IPS-20b (cell line): ENCODE data around the gene GTPBP8.

Experiments used
- H3K27ac ChIP-seq: one replicate; pipeline ENCODE4 v1.5.1; 2013; ENCODE audit warnings: low read length
- H3K27me3 ChIP-seq: 2 replicates; pipeline ENCODE4 v1.6.1; 2013; ENCODE audit warnings: mild to moderate bottlenecking, low read length, inconsistent platforms; ENCODE audit not compliant: insufficient read depth
- H3K36me3 ChIP-seq: 2 replicates; pipeline ENCODE4 v1.6.1; 2013; ENCODE audit warnings: low read depth, mild to moderate bottlenecking, inconsistent platforms, low read length, moderate library complexity; ENCODE audit not compliant: insufficient read depth
- H3K4me1 ChIP-seq: 2 replicates; pipeline ENCODE4 v1.6.1; 2013; ENCODE audit warnings: mild to moderate bottlenecking, control low read depth, inconsistent platforms, low read length, moderate library complexity; ENCODE audit not compliant: insufficient read depth
- H3K4me3 ChIP-seq: 2 replicates; pipeline ENCODE4 v1.5.1; 2013; ENCODE audit warnings: mild to moderate bottlenecking, low read length, inconsistent platforms
- H3K9ac ChIP-seq: 2 replicates; pipeline ENCODE4 v1.6.1; 2013; ENCODE audit warnings: low read depth, mild to moderate bottlenecking, inconsistent platforms, low read length, moderate library complexity
- H3K9me3 ChIP-seq: 2 replicates; pipeline ENCODE4 v1.6.1; 2013; ENCODE audit warnings: mild to moderate bottlenecking, low read depth, low read length, inconsistent platforms; ENCODE audit not compliant: insufficient read depth

GTPBP8 gene

DNA sequence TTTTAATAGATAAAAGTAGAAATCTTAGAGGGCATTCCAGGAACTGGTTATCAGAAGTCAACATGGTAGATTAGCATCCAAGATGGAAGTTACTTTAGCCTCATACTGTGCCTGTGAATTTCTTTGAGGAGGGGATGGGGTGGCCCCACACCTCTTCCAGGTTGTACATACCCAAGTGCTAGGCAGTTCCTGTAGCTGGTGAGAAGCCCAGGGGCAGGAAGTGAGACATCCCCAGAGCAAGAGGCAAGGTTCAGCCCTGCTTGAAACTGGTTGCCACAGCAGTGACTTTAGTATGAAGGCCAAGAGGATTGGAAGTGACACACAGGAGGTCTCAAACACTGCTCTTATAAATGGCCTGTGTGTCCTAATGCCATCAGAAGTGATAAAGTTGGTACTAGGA lies 11.9 kb downstream of the GTPBP8 start:
- H3K9ac ChIP-seq, result no peak overlapping the region
- H3K36me3 ChIP-seq, result peaks cover 98% of the 10 kb centered on the region
- no peak overlapping the region for H3K4me3 ChIP-seq
- H3K27me3 ChIP-seq, result no peaks in the 10 kb centered on the region
- H3K9me3 ChIP-seq, result no peaks in the 10 kb centered on the region
- H3K4me1 ChIP-seq, result peaks cover 4% of the 10 kb centered on the region; the same call in 1 of the 2 replicates
- H3K27ac ChIP-seq, result no peak overlapping the region

DNA sequence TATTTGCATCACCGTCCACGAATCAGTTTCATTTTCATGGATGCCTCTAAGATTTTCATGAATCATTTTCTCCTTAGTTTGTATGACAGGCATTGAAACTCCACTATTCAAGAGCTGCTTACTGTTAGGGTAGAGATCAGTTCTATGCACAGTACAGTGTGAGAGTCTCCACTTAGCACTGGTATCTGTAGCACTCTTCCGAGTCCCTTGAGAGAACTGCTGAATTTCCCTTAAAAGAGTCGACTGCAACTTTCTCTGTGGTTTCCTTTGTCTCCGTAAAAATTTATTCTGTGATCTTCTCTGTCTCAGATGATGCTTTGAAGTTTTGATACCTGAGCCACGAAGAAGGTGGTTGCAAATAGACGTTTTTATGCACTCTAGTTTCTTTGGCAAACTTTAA lies 14.8 kb downstream of the GTPBP8 start:
- Histone ChIP-seq H3K4me1 (peaks cover 4% of the 10 kb centered on the region; the same call in 1 of the 2 replicates), H3K27ac (no peak overlapping the region), H3K36me3 (peaks cover 98% of the 10 kb centered on the region), H3K9me3 (no peaks in the 10 kb centered on the region), H3K27me3 (no peaks in the 10 kb centered on the region), H3K9ac (no peak overlapping the region), H3K4me3 (no peak overlapping the region)

- Histone ChIP-seq H3K4me1 (peaks cover 4% of the 10 kb centered on the region; the same call in 1 of the 2 replicates), H3K4me3 (no peak overlapping the region), H3K36me3 (peaks cover 98% of the 10 kb centered on the region), H3K9ac (no peak overlapping the region), H3K27me3 (no peaks in the 10 kb centered on the region), H3K9me3 (no peaks in the 10 kb centered on the region), H3K27ac (no peak overlapping the region)
Observed at GRCh38 chr3:113006359-113007056, 15.7 kb downstream of the GTPBP8 start.

DNA sequence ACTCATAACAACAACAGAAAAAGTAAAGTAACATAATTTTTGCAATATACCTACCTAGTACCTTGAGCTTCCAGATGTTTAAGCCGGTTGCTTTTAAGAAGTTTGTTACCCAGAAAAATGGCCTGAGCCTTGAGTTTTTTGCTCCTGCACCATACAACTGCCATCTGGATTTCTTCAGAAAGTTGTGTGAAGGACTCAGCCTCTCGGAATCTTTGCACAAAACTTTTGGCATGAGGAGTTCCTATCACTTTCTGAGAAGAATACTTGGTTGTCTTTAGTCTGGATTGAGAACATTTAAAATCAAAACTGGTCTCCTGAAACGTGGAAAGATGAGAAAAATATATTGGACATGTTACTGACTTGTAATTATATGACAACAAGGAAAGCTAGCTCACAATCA lies 17.3 kb downstream of the GTPBP8 start:
- H3K9ac ChIP-seq, result no peak overlapping the region
- peaks cover 100% of the 10 kb centered on the region for H3K36me3 ChIP-seq
- no peaks in the 10 kb centered on the region for H3K9me3 ChIP-seq
- no peaks in the 10 kb centered on the region for H3K4me1 ChIP-seq
- H3K27me3 ChIP-seq, result no peaks in the 10 kb centered on the region
- H3K27ac ChIP-seq, result no peak overlapping the region
- no peak overlapping the region for H3K4me3 ChIP-seq

GRCh38 chr3:113013593-113013992 lies 22.8 kb downstream of the GTPBP8 start:
- no peak overlapping the region for H3K9ac ChIP-seq
- H3K27ac ChIP-seq, result no peak overlapping the region
- H3K36me3 ChIP-seq, result peaks cover 86% of the 10 kb centered on the region
- H3K4me1 ChIP-seq, result peaks cover 4% of the 10 kb centered on the region; the same call in 1 of the 2 replicates
- H3K27me3 ChIP-seq, result no peaks in the 10 kb centered on the region
- H3K4me3 ChIP-seq, result no peak overlapping the region
- H3K9me3 ChIP-seq, result no peaks in the 10 kb centered on the region

GRCh38 chr3:113018536-113019181 lies 27.9 kb downstream of the GTPBP8 start:
- peaks cover 35% of the 10 kb centered on the region for H3K36me3 ChIP-seq
- peaks cover 8% of the 10 kb centered on the region; the same call in 1 of the 2 replicates for H3K4me1 ChIP-seq
- peak overlapping the region; percentile 95 for H3K4me3 ChIP-seq
- peak overlapping the region; percentile 94 for H3K9ac ChIP-seq
- peak overlapping the region; percentile 77 for H3K27ac ChIP-seq
- H3K9me3 ChIP-seq, result no peaks in the 10 kb centered on the region; the same call in 1 of the 2 replicates
- H3K27me3 ChIP-seq, result no peaks in the 10 kb centered on the region

GRCh38 chr3:113019182-113020137 lies 28.7 kb downstream of the GTPBP8 start:
- Histone ChIP-seq H3K4me1 (peaks cover 8% of the 10 kb centered on the region; the same call in 1 of the 2 replicates), H3K27me3 (no peaks in the 10 kb centered on the region), H3K4me3 (peak overlapping the region; percentile 95), H3K9ac (peak overlapping the region; percentile 94), H3K36me3 (peaks cover 30% of the 10 kb centered on the region), H3K9me3 (no peaks in the 10 kb centered on the region; the same call in 1 of the 2 replicates), H3K27ac (peak overlapping the region; percentile 77)

GRCh38 chr3:113021471-113021870 lies 30.7 kb downstream of the GTPBP8 start:
- Histone ChIP-seq H3K4me1 (peaks cover 8% of the 10 kb centered on the region; the same call in 1 of the 2 replicates), H3K36me3 (peaks cover 10% of the 10 kb centered on the region), H3K9ac (no peak overlapping the region), H3K9me3 (no peaks in the 10 kb centered on the region; the same call in 1 of the 2 replicates), H3K4me3 (no peak overlapping the region), H3K27ac (no peak overlapping the region), H3K27me3 (no peaks in the 10 kb centered on the region)

DNA sequence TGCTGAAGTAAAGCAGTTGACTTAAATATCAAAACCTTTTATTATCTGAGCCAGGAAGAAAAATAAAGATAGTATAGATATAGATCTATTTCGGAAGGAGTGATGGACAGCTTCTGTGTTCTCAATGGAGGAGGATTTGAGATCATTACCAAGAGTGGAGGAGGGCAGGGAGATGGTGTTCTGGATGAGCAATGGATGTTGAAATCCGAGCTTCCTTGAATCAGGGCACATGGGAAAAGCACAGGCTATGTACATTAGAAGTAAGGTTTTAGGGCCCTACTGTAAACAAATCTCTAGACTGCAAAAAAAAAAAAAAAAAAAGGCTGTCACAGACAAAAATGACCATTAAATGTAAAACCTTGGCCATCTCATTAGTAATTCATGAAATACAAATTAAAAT lies 43.2 kb downstream of the GTPBP8 start:
- Histone ChIP-seq H3K4me1 (no peaks in the 10 kb centered on the region), H3K27ac (no peak overlapping the region), H3K4me3 (no peak overlapping the region), H3K36me3 (no peaks in the 10 kb centered on the region), H3K9ac (no peak overlapping the region), H3K9me3 (no peaks in the 10 kb centered on the region), H3K27me3 (no peaks in the 10 kb centered on the region)

- no peaks in the 10 kb centered on the region for H3K27me3 ChIP-seq
- H3K9ac ChIP-seq, result no peak overlapping the region
- no peak overlapping the region for H3K27ac ChIP-seq
- no peaks in the 10 kb centered on the region for H3K4me1 ChIP-seq
- no peaks in the 10 kb centered on the region for H3K9me3 ChIP-seq
- no peak overlapping the region for H3K4me3 ChIP-seq
- H3K36me3 ChIP-seq, result no peaks in the 10 kb centered on the region
Observed at GRCh38 chr3:113035387-113035982, 44.7 kb downstream of the GTPBP8 start.

DNA sequence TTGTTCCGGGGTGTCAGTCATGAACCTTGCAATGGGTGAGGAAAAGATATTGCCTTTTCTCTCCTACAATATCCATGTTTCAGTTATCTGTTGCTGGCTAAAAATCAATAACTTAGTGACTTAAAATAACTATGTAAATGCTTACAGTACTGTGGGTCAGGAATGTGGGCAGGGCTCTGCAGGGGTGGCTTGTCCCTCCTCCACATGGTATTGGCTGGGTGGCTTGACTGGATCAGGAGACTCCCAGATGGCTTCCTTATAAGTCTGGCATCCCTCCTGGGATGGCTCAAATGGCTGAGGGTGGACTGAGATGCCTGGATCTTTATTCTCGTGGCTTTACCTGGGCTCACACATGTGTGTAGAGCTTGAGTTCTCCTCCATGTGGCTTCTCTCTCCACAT lies 47.5 kb downstream of the GTPBP8 start:
- no peaks in the 10 kb centered on the region for H3K4me1 ChIP-seq
- H3K36me3 ChIP-seq, result no peaks in the 10 kb centered on the region
- no peak overlapping the region for H3K9ac ChIP-seq
- H3K27ac ChIP-seq, result no peak overlapping the region
- H3K4me3 ChIP-seq, result no peak overlapping the region
- no peaks in the 10 kb centered on the region for H3K9me3 ChIP-seq
- H3K27me3 ChIP-seq, result no peaks in the 10 kb centered on the region
